NCI-H187 (cell line): ENCODE results near the gene TAF3.
A peak's percentile ranks its signal among the peaks of the same experiment; 100 is the strongest.
"Not testable (repeated sequence)": the region's sequence is repeated elsewhere in the genome, so short reads cannot be mapped to it uniquely, and the experiment has no call there.

Experiments
- DNase-seq, 2 experiments: peaks; one replicate each; lab custom pipeline; 2025; lab: John Stamatoyannopoulos, UW

Gene TAF3, protein sequence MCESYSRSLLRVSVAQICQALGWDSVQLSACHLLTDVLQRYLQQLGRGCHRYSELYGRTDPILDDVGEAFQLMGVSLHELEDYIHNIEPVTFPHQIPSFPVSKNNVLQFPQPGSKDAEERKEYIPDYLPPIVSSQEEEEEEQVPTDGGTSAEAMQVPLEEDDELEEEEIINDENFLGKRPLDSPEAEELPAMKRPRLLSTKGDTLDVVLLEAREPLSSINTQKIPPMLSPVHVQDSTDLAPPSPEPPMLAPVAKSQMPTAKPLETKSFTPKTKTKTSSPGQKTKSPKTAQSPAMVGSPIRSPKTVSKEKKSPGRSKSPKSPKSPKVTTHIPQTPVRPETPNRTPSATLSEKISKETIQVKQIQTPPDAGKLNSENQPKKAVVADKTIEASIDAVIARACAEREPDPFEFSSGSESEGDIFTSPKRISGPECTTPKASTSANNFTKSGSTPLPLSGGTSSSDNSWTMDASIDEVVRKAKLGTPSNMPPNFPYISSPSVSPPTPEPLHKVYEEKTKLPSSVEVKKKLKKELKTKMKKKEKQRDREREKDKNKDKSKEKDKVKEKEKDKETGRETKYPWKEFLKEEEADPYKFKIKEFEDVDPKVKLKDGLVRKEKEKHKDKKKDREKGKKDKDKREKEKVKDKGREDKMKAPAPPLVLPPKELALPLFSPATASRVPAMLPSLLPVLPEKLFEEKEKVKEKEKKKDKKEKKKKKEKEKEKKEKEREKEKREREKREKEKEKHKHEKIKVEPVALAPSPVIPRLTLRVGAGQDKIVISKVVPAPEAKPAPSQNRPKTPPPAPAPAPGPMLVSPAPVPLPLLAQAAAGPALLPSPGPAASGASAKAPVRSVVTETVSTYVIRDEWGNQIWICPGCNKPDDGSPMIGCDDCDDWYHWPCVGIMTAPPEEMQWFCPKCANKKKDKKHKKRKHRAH

DNA sequence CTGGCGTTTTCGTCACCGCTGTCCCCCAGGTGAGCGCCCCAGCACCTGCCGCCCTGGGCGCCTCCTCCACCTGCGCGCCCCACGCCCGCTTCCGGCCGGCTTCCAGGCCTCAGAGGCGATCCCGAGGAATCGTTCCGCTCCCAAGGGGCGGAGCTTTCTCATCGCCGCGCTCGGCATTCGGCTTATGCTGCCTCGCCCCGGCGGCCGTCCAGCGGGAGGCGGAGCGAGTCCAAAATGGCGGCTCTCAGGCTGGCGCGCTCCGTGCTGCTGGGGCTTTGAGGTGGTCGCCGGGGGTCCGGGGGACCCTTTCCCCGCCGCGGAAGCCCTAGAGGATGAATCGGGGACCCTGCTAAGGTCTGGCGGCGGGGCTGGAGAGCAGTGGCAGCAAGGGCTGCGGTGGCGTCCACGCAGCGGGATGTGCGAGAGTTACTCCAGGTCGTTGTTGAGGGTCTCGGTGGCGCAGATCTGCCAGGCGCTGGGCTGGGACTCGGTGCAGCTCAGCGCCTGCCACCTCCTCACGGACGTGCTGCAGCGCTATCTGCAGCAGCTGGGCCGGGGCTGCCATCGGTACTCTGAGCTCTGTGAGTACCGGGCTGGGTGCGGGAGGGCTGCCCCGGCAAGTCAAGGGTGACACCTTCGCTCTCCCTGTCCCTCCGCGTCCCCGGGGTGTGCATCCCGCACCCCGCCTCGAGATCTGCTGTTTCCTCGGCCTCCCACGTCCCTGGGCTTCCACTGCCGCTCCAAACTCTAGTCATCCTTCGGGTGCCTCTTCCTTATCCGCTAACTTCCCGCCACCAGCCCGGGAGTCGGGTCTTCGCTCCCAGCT is at the start of gene TAF3:
Gene TAF3, plus strand, starts transcription at position 211 of the 826 bp plus-strand sequence. Its CDS starts 205 bp downstream, at position 416.
- DNase-seq: peak; percentile 50 to 87

DNA sequence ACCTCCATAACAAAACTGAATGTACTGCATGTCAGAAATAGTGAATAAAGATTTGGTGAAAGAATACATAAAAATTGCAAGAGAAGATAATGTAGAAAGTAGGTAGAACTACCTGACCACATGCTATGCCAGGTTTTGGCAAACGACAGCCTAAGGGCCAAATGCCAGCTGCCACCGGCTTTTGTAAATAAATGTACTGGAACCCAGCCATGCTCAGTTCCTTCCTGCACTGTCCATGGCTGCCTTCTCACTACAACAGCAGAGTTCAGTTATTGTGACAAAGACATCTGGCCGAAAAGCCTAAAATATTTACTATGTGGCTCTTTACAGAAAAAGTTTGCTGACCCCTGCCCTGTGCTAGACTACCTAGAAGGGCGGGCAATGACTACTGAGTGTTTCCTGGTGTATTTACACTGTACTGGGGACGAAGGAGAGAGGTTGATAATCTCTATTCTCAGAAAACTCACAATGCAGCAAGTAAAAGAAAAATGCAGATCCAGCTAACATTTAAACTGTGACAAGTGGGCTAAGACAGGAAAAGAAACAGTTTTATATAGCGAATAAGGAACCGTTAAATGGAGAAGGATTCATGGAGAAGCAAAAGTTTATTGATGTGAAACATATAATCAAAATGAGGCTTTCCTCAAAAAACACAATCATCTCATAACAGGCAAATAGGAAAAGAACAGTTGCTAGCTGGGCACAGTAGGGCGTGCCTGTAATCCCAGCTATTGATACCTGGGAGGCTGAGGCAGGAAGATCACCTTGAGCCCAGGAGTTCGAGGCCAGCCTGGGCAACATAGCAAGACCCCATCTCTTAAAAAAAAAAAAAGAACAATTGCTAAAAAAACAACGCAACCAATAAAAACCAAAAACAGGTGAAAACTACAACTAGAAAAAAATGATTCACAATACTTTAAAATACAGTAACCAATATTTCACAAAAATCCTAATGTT is 44.2 kb upstream of the TAF3 start:
- no peak for DNase-seq

DNA sequence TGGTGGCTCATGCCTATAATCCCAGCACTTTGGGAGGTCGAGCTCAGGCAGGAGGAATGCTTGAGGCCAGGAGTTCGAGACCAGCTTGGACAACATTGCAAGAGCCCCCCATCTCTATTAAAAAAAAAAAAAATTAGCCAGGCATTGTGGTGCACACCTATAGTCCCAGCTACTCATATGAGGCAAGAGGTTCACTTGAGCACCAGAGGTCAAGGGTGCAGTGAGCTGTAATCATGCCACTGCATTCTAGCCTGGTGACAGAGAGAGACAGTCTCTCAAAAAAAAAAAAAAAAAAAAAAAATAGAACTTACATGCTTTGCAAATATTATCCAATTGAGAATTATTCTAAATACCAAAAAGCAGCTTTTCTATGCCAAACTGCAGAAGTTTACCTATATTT is 41.5 kb upstream of the TAF3 start:
- DNase-seq: no peak

DNA sequence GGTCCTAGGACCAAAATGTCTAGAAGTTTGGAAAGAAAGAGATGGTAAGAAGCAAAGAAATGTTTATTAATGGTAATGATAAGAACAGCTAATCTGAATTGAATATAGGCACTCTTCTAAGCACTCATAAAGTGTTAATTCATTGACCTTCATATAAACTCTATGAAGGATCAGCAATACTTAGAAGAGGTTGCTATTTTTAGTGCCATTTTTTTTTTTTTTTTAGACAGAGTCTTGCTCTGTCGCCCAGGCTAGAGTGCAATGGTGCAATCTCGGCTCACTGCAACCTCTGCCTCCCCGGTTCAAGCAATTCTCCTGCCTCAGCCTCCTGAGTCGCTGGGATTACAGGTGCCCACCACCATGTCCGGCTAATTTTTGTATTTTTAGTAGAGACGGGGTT is 36.1 kb upstream of the TAF3 start:
- DNase-seq: not testable (repeated sequence)

DNA sequence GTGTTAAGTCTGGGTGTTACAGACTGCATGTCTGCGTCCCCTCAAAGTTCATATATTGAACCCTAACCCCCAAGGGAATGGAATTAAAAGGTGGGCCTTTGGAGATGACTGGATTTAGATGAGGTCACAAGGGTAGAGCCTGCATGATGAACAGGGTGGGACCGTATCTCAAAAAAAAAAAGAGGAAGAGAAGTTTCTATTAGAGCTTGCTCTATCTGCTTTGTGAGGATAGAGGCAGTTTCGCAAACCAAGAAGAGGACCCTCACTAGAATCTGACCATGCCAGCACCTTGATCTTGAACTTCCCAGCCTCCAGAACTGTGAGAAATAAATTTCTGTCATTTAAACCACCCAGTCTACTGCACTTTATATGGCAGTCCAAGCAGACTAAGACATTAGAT is 31.9 kb upstream of the TAF3 start:
- DNase-seq: no peak

DNA sequence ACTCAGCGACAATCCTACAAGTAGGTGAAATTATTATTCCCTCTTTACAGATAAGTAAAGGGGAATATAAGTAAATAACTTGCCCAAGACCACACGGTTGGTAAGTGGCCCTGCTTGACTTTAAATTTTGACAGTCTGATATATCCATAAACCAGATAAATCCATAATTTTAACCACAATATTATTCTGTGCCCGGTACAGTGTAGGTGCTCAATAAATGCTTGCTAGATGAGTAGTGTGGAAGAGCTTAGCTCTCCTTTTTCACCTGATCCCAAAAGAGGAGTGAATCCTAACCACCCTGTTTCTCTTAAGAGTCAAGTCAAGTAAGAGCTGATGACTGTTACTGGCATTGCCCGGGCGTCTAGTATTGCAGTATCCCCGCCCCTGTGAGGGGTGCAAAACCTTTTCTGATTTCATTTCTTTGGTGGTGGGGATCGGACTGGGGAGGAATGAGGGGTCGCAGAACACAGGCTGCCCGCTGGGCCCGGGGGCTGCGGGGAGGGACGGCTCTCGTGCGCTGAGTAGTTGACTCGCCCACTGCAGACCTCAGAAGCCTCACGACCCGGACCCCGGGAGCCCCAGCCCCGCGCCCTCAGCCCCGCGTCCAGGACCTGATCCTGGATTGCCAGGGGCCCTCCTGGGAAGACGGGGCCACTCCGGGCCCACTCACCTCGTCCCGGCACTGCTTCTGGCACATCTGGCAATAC is 31.0 kb upstream of the TAF3 start:
- no peak for DNase-seq

DNA sequence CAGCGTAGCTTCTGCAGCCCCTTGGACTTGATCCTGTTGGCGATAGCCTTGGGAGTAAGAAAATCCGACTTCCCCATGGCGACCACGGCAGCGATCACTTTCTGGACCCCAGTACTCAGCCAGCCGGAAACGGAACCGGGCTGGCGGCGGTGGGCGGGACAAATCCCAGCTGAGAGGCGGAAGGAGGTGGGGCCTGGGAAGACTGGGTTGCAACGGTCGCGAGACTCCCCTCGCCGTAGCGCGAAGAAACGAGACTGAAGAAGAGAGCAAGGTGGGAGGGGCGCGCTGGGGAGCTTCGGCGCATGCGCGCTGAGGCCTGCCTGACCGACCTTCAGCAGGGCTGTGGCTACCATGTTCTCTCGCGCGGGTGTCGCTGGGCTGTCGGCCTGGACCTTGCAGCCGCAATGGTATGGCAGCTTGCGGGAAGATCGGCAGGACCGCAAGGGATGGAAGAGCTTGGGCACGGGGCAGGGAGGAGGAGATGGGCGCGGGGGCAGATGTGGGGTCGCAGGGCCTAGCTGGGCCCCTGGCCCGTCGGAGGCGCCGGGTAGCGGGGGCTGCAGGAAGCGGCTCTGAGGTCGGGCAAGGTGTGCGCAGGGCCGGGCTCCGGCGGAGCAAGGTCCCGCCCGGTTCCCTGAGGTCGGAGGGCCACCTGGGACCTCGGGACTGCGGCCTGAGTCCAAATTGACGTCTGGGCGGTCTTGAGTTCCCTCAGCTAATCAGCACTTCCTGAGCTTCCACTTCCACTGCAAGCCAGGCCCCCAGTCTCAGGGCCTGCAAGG is 30.3 kb upstream of the TAF3 start, which contains the start of the genes ATP5F1C and KIN:
Gene ATP5F1C, plus strand, starts transcription at position 321 of the 782 bp plus-strand sequence. Its CDS starts 31 bp downstream, at position 352.
Gene KIN, minus strand, starts transcription at position 137 of the 782 bp plus-strand sequence. Its CDS starts 60 bp downstream, at position 77.
- DNase-seq: peak; percentile 74 to 78

DNA sequence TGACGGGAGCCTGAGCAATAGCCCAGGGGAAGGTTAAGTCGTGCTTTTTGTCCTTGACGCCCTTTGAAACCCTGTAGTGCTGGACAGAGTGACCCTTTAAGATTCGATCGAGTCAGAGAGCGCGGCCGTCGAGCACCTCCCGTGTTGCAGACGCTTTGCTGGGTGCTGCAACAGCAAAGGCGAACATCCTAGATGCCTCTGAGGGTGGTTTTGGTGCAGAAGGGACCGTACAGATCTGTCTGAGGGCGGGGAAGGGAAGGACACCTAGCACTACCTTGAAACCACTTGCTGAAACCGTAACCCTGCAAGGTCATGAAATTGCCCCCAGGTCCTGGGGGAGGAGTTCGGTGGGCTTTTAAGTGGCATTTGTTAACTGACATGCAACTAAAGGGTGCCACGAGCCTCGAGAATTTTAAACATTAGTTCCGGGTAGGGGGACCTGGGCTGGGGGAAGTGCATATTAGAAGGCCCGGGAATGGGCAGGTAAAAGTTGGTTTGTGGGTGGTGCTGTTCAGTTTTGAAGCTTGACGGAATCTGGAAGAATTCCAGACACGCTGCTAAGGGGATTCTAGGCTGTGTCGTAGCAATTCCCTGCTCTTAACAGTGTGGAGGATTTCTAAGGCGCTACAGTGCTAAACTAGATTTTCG is 29.5 kb upstream of the TAF3 start:
- no peak for DNase-seq

DNA sequence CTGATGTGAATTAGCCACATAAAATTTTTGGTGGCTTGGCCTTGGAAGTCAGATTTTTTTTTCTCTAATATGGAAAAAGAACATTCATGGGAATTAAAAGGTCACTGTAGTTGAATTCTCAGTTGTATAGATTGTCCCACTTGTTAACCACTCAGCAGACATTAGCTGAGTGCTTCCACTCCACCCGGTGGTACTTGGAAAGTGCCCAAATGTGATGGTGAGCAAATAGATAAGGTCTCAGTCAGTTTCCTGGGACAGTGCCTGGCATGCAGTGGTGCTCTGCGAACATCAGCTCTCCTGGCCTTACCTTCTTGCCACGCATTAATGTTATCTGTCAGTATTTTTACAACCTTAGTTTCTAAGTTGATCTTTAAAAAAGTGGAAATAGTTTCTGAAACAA is 28.9 kb upstream of the TAF3 start:
- DNase-seq: no peak

DNA sequence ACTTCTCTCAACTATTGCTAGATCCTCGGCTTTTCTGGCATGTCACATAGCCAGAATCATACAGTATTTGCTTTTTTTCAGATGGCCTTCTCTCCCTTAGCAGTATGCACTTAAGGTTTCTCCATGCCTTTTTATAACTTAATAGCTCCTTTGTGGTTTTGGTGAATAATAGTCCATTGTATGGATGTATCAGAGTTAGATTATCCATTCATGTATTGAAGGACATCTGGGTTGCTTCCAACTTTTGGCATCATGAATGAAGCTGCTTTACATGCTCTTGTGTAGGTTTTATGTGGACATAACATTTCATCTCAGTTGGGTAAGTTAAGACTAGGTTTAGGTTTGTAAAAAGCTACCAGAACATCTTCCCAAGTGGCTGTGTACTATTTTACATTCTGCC is 25.8 kb upstream of the TAF3 start:
- no peak for DNase-seq

DNA sequence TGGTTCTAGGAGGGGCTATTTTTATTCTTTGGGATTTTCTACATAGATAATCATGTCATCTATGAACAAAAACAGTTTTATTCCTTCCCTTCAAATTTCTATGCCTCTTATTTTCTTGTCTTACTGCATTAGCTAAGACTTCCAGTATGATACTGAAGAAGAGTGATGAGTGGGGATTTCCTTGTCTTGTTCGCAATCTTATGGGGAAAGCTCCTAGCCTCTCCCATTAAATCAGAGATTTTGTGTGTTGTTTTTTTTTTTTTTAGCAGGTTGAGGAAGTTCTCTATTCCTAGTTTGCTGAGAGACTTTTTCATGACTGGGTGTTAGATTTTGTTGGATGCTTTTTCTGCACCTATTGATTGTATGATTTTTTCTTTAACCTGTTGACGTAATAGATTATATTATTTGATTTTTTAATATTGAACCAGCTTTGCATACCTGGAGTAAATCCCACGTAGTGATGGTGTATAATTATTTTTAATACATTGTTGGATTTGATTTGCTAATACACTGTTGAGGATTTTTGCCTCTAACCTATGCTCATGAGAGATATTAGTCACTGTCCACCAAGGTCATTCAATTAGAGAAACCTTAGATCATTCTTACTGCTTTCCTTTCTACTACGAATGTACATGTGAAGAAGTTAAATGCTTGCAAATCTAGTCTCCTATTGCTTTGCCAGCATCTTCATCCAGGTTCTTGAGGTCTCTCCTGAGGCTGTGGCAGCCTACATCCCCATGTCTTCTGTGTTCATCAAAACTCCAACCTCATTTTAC is 23.9 kb upstream of the TAF3 start:
- no peak for DNase-seq

DNA sequence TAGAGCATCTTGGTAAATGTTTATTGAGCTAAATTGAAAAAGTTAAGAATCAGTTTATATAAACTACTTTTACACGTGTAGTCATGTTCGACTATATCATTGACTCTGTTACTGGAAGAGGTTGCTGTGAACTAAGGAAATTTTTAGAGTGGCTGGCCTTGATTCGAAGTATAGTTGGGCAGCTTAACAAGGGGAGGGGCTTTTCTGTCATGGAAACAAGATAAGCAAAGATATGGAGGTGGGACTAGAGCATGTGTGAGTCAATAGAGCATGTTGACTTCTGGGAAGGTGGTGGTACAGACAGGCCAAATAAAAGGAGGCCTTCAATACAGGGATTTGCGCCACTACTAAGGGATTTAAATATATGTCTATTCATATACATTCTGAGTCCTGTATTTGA is 22.7 kb upstream of the TAF3 start:
- DNase-seq: no peak

DNA sequence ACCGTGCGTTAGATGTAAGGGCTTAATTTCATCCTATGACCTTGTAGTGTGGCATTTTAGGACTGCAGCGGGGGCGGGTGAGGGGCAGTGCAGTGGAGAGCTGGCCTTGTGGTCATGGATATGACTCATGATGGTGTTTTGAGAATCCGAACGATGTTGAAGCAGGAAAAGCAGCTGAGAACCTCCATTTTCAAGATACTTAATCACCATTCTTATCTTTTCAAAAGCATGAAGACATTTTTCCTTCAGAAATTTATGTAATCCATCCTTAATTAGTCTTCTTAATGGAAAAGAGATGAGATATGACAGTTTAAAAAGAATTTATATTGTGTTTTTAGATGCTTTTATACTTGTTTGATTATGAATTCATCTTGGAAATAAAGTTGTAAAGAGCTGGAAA is 20.7 kb upstream of the TAF3 start:
- no peak for DNase-seq

DNA sequence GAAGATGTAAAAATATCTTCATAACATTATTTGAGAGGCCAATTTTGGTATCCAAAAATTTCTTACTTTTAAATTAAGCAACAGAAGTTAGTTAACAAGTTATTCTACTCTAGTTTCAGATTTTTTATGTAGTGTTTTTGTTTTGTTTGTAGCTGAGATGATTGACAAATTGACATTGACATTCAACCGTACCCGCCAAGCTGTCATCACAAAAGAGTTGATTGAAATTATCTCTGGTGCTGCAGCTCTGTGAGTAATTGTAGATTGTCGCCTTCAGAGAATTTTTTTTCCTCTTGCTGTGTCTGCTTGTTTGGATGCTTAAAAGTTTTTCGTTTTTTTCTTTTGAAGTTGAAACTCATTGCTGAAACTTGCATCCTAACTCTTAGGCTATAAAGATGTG is 15.7 kb upstream of the TAF3 start:
- DNase-seq: no peak

DNA sequence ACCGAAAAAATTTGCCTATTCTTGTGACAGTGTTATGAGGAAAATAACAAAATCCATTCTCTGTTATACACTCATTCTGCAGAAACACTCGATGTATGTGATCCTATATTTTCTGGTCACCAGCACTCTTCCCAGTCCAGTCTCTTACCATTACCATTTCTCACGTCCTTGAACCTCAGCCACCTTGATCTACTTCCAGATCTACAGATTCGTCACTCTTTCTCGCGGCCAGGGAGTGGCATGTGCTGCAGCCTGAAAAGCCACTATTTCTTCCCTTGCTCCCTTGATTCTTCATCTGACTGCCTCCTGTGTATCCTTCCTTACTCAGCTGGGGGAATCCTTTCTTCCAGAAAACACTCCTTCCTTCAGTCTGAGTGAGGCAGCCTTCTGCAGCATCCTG is 14.1 kb upstream of the TAF3 start:
- no peak for DNase-seq

DNA sequence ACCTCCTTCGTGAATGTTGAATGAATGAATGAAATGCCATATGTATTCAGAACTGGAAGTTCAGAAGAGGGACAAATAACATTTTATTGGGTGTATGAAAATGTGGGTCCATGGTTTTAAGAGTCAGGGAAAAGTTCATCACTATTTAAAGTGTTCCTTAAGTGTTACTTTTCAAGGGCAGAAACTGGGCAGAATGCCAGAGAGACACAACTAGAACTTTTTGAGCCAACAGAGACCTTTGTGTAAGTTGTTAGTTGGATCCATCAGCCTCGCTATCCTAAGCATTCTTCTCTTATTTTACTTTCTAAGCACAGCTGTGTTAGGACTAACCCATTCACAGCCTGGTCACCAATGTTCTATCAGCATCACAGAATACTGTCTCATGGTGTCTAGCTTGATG is 13.6 kb upstream of the TAF3 start:
- DNase-seq: no peak

DNA sequence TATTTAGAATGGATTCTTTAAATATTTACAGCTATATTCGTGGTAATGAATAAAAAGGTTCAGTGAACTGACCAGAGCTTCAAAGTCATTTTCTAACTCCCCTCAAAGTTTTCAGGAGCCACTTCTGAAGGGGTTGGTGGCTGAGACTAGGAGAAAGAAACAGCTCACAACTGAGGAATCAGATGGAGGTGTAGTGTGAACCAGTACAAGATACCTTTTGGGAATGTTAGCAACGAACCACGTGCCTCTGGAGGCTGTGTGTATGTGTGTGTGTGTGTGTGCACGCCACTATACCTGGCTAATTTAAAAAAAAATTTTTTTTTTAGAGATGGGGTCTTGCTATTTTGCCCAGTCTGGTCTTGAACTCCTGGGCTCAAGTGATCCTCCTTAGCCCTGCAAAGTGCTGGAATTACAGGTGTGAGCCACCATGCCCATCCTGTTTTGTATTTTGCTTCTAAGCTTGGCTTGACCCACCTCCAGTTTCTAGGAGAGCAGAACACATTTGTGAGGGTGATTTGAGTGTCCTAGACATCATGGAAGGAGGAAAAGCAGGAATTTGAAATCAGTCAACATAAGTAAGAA is 9.5 kb upstream of the TAF3 start:
- no peak for DNase-seq

DNA sequence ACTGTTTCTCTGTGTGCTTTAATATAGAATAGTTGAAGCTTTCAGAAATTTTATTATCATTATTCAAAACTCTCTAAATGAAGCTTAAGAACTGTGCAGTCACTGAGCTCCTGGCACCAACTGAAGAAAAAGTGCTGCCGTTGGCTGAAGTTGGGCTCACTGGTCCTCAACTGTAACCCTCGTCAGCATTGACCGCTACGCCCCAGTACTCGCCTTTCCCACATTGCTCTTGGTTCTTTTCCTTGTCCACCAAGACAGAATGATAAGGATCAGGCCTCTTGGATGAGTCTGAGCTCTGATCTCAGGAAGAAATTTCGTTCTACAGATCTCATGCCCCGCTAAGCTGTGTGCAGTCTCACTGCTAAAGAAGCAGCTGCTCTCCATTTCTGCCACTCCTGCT is 7.9 kb upstream of the TAF3 start:
- no peak for DNase-seq
